ENCODE data around the gene DYNC1LI1. TPM values are rescaled to one million over a fixed set of nuclear protein-coding genes. Genes with fewer than 3 reads are reported as not detected.

The DYNC1LI1 gene
- polyA plus RNA-seq, 1 donor (not counting 4 experiments of a cell fraction or from before 2014, with no cell fraction given) = 64.4 TPM

GRCh38 chr3:32616267-32616962 lies 45.8 kb upstream of the DYNC1LI1 start:
- Histone ChIP-seq H2AFZ (ENCODE audit: control insufficient read depth, low read length) (peak overlapping the region; percentile 19), H3K4me1 (ENCODE audit: control insufficient read depth, extremely low read depth, insufficient read depth, low read length) (peaks cover 15% of the 10 kb centered on the region), H3K9me1 (ENCODE audit: control insufficient read depth, extremely low read depth, insufficient read depth, low read length) (no peaks in the 10 kb centered on the region), H3K4me2 (ENCODE audit: control insufficient read depth, extremely low read depth, insufficient read depth, low read depth, low read length) (no peak overlapping the region), H3K27me3 (ENCODE audit: control insufficient read depth, extremely low read depth, insufficient read depth, low read length) (no peaks in the 10 kb centered on the region), H3K9ac (ENCODE audit: control insufficient read depth, extremely low read depth, insufficient read depth, low read length) (no peak overlapping the region), H3K36me3 (ENCODE audit: control insufficient read depth in 2 of 2, extremely low read depth in 1 of 2, insufficient read depth in 2 of 2, low read length in 2 of 2) (no peaks in the 10 kb centered on the region), H3K9me3 (ENCODE audit: control insufficient read depth, low read depth, low read length) (no peaks in the 10 kb centered on the region), H3K4me3 (ENCODE audit: control insufficient read depth in 2 of 3, extremely low read depth in 1 of 3, insufficient read depth in 2 of 3, low read depth in 1 of 3, low read length in 3 of 3) (no peak overlapping the region), H3K27ac (ENCODE audit: control insufficient read depth, insufficient read depth, low read length) (no peak overlapping the region), H4K20me1 (ENCODE audit: control insufficient read depth, extremely low read depth, insufficient read depth, low read length) (no peaks in the 10 kb centered on the region), H3K79me2 (ENCODE audit: control insufficient read depth, insufficient read depth, low read length) (no peaks in the 10 kb centered on the region)
- DNase-seq (ENCODE audit: low read depth, low spot score) (no peak), FAIRE-seq (no peak)
- dilution Hi-C loops (cut with MboI; ENCODE audit: extremely low pct_ligation_motif_present, low sequenced_read_pairs) = no loop called here
- TF ChIP-seq EZH2 (IDR thresholded peaks at IDR 0.05; ENCODE audit: low read length) = no peak
- no peak for TF ChIP-seq CTCF (optimal IDR thresholded peaks at IDR 0.05 in 1 of 3, IDR thresholded peaks at IDR 0.05 in 1 of 3, conservative IDR thresholded peaks at IDR 0.05 in 1 of 3; ENCODE audit: extremely low read depth in 1 of 3, insufficient read depth in 2 of 3, low read length in 3 of 3)

DNA sequence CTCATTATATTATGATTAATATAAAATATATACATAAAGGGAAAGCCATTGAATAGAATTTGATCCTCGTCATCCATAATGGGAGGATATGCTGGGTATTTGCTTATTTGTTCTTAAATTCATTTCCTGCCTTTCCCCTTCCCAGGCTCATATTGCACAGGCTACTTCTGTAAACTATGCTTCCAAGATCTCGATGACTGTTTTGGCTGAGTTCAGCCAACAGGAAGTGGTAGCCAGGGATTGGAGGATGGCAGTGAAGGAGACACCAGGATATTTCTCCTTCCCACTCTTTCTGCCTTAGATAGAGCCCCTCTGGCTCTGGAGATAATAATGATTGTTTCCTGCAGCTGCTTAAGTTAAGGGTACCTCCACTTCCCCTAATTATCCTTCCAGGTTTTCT lies 44.3 kb upstream of the DYNC1LI1 start:
- no peaks in the 10 kb centered on the region for H3K27me3 ChIP-seq (ENCODE audit: control insufficient read depth, extremely low read depth, insufficient read depth, low read length)
- no peaks in the 10 kb centered on the region for H4K20me1 ChIP-seq (ENCODE audit: control insufficient read depth, extremely low read depth, insufficient read depth, low read length)
- no peak overlapping the region for H3K27ac ChIP-seq (ENCODE audit: control insufficient read depth, insufficient read depth, low read length)
- H3K4me1 ChIP-seq (ENCODE audit: control insufficient read depth, extremely low read depth, insufficient read depth, low read length) = peaks cover 15% of the 10 kb centered on the region
- H3K9ac ChIP-seq (ENCODE audit: control insufficient read depth, extremely low read depth, insufficient read depth, low read length) = no peak overlapping the region
- peak overlapping the region; percentile 64 for H2AFZ ChIP-seq (ENCODE audit: control insufficient read depth, low read length)
- dilution Hi-C loops (cut with MboI; ENCODE audit: extremely low pct_ligation_motif_present, low sequenced_read_pairs) = no loop called here
- H3K79me2 ChIP-seq (ENCODE audit: control insufficient read depth, insufficient read depth, low read length) = no peaks in the 10 kb centered on the region
- H3K4me3 ChIP-seq (ENCODE audit: control insufficient read depth in 2 of 3, extremely low read depth in 1 of 3, insufficient read depth in 2 of 3, low read depth in 1 of 3, low read length in 3 of 3) = no peak overlapping the region
- TF ChIP-seq EZH2 (IDR thresholded peaks at IDR 0.05; ENCODE audit: low read length) (no peak), CTCF (optimal IDR thresholded peaks at IDR 0.05 in 1 of 3, IDR thresholded peaks at IDR 0.05 in 1 of 3, conservative IDR thresholded peaks at IDR 0.05 in 1 of 3; ENCODE audit: extremely low read depth in 1 of 3, insufficient read depth in 2 of 3, low read length in 3 of 3) (no peak)
- no peaks in the 10 kb centered on the region for H3K9me1 ChIP-seq (ENCODE audit: control insufficient read depth, extremely low read depth, insufficient read depth, low read length)
- H3K36me3 ChIP-seq (ENCODE audit: control insufficient read depth in 2 of 2, extremely low read depth in 1 of 2, insufficient read depth in 2 of 2, low read length in 2 of 2) = no peaks in the 10 kb centered on the region
- FAIRE-seq = peak; percentile 39
- H3K9me3 ChIP-seq (ENCODE audit: control insufficient read depth, low read depth, low read length) = no peaks in the 10 kb centered on the region
- H3K4me2 ChIP-seq (ENCODE audit: control insufficient read depth, extremely low read depth, insufficient read depth, low read depth, low read length) = peak overlapping the region; percentile 6
- DNase-seq (ENCODE audit: low read depth, low spot score) = no peak
